ENCODE data around the gene WDFY2.
A peak's percentile ranks its signal among the peaks of the same experiment; 100 is the strongest.

WDFY2 gene

DNA sequence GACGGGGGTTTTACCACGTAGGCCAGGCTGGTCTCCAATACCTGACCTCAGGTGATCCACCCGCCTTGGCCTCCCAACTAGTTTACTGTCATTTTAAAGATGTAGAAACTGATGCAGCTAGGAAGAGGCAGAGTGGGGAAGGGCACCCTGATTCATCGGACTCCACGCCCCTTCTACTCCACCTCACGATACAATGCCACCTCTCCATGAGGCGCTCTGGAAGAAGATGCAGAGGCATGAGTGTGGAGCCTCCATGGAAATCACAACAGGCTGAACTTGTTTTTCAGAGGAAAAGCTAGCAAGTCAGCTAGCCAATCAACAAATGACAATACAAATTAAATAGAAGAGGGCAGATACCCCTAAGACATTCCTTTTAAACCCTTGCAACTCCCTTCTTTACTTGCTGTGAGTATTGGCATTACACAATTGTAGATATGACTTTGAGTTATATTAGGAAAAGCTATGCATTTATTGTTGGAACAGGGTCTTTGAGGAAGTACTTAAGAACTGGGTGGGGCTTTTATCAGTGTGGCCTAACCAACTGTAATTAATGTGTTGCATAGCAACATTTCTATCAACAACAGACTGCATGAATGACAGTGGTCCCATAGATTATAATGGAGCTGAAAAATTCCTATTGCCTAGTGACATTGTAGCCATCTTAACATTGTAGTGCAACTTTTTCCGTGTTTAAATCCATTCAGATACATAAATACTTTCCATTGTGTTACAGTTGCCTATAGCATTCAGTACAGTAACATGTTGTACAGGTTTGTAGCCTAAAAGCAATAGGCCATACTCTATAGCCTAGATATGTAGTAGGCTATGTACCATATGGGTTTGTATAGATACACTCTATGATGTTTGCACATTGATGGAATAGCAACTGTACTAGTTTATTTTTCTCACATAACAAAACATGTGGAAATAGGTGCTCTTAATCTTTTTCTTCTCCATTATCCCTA is 17.6 kb downstream of the WDFY2 start:
- no peak for DNase-seq (ENCODE audit: low read depth)

- no peak for DNase-seq (ENCODE audit: low read depth)
Observed at GRCh38 chr13:51603716-51604115, 19.5 kb downstream of the WDFY2 start.

DNA sequence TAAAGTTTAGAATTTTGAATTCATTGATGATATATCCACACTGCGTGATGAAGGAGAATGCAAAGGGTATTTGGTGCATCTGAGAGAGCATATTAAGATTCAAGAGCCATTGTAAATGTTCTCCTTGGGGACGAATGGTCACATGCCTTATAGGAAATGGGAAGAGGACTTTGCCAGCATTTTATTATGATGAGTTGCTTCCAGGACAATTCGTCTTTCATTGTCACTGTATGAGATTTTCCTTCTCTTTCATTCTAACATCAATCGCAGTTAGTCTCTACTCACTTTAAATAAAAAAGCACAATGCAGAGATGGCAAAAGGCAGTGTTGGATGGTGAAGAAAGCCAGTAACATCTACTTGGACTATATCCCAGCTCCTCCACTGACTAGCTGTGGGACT is 21.4 kb downstream of the WDFY2 start:
- DNase-seq (ENCODE audit: low read depth), result no peak

DNA sequence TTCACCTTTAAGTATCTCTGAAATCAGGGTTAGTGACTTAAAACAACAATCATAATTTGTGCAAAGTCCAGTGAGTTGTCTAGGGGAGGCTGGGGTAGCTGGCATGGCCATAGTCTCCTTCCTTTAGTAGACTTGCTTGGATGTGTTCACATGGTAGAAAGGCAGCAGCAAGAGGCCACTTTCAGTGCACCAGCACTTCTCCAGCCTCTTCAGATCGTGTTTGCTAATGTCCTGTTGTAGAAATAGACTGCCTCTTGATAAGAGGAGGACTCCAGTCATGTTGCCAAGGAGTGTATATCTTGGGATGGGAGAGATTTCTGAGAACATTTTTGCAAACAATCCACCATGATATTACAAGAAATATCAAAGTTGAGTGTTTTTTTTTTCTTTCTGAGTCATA is 22.9 kb downstream of the WDFY2 start:
- no peak for DNase-seq (ENCODE audit: low read depth)

DNA sequence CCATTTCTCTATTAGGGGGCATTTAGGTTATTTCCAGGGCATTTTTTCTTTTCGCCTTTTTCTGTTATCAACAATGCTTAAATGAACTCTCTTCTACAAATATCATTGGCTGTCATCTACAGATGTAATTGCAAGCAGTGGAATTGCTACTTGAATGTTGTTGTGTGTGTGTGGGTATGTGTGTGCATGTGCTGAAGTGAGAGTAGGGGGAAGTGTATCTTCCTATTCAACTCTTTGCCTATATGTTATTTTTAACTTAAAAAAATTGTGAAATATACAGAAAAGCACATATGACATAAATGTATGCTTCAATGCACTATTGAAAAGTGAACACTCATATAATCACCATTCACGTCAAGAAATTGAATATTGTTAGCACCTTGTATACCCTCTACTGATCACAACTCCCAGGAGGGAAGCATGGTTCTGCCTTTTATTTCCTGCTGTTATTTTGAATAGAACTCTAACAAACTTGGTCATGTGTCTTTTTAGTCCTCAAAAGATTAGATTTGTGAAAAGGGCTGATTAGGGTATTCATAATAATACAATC is 24.7 kb downstream of the WDFY2 start:
- no peak for DNase-seq (ENCODE audit: low read depth)

DNA sequence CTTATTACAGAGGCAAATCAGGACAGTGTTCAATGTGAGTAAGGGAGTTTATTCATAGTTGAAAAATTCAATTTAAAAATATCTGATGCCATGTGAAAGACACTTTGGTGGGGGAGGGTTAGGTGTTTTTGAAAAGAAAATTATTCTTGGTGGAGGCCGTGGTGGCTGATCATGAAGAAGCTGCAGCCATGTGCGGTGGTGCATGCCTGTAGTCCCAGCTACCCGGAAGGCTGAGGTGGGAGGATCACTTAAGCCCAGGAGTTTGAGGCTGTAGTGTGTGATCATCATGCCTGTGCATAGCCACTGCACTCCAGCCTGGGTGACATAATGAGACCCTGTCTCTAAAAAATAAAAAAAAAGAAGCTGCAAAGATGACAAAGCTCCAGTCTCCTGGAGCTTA is 28.6 kb downstream of the WDFY2 start:
- DNase-seq (ENCODE audit: low read depth), result no peak

DNA sequence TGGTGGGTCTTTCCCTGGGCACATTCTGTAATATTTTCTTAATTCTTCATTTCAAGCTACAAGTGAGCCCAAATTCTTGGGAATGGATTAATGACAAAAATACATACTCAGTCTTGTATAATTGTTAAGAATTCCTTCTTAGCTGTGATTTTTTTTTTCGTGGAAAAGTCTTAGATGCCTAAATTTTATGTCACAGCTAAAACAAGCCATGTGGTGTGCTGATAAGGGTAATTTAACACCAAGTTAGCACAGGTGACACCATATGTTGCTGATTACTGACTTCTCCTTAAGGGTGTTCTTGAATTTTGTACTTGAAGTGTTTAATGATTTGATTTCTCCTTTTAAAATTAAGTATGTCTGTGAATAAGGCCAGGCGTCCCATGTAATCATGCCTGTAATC is 29.3 kb downstream of the WDFY2 start:
- no peak for DNase-seq (ENCODE audit: low read depth)

DNA sequence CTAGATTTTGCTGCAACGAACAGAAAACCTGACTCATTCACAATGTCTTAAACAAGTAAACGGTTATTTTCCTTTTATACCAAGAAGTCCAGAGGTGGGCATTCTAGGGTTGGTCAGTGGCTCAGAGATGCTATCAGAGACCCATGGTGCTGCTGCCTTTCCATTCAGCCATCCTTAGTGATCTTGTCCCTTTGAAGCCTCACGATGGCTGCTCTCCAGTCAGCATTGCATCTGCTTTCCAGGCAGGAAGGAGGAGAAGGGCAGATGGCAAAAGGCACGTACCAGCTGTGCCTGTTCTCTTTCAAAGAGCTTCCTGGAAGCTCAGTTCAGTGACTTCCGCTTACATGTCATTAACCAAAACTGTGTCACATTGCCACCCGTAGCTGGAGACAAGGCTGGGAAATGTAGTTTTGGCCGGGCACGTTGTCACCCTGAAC is 30.1 kb downstream of the WDFY2 start:
- peak; percentile 4 for DNase-seq (ENCODE audit: low read depth)

DNA sequence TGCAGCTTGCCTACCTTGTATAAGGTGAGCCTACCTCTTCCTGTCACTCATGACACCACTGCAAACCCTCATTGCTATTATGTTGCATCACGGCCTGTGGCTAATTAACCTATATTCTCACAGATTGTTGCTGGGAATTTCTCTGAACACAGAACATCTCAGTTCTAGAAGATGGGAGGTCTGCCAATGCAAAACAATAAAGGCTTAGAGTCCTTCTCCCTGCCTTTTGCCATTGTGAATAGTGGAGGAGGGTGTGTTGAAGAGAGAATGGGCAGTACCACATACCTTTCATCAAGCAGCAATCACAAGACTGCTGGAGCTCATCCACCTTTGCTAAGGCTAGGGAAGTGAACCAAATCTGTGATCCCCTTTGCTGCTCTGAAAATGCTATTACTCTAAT is 34.4 kb downstream of the WDFY2 start:
- DNase-seq (ENCODE audit: low read depth), result no peak

GRCh38 chr13:51619614-51620013 is 35.4 kb downstream of the WDFY2 start:
- DNase-seq (ENCODE audit: low read depth), result no peak

- DNase-seq (ENCODE audit: low read depth), result no peak
Observed at GRCh38 chr13:51620165-51620983, 36.1 kb downstream of the WDFY2 start.

DNA sequence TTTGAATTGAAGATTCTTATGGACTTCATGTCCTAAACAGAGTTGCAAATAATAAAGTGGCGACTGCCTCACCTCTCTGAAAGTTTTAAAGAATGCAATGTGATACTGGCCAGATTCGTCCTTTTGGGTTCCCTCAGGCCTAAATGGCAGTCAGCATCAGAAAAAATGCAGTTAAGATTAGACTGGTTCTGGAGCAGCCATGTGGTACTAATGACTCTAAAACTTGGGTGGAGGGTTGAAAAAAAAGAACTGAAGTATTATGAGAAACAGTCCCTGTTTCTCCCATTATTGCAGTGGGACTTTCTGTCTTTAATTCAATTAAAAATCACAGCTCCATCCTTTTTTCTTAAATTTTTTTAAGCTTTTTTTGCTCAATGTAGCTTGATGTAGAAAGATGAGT is 37.3 kb downstream of the WDFY2 start:
- no peak for DNase-seq (ENCODE audit: low read depth)

DNA sequence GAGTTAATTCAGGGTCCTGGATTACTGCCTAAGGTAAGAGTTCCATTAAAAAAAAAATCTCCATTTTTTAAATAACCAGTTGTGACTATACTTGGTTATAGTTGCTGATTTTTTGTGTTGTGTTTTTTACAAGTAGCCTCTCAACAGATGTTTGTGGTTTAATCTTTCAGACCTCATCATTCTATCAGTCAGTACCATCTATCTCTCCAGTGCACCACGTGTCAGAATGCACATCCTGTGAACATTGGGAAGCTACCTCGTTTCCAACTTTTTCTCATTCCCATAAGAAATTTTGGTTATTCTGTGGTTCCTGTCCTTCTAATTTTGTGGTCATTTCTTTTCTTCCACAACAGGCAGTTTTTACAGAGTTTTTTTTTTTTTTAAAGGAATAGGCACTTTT is 39.2 kb downstream of the WDFY2 start:
- no peak for DNase-seq (ENCODE audit: low read depth)

GRCh38 chr13:51624207-51624606 is 39.9 kb downstream of the WDFY2 start:
- no peak for DNase-seq (ENCODE audit: low read depth)

DNA sequence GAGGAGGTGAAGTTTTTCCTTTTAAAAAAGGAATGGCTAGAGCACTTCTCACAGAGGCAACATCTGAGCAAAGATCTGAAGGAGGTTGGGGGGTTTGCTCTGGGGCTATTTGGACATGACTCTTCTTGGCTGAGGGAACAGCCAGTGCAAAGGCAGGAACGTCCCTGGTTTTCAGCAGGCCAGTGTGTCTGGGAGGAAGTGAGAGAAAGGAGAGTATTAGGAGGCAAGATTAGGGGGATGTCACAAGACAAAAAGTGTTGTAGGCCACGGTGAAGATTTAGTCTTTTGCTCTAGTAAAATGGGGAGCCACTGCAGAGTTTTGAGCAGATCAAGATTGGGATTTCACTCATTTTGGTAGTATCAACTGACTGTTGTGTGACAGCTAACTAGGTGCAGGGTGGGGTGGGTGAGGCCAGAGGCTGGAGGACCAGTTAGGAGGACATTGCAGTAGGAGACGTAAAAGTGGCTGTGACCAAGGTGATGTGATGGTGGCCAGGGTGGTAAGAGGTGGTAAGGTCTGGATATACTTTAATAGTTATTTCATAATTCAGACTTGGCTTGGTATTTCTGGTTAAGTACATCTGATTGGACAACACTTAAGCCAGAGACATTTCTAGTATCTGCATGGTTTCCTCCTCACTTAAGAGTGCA is 40.6 kb downstream of the WDFY2 start:
- no peak for DNase-seq (ENCODE audit: low read depth)

GRCh38 chr13:51625555-51626345 is 41.5 kb downstream of the WDFY2 start:
- DNase-seq (ENCODE audit: low read depth), result no peak

DNA sequence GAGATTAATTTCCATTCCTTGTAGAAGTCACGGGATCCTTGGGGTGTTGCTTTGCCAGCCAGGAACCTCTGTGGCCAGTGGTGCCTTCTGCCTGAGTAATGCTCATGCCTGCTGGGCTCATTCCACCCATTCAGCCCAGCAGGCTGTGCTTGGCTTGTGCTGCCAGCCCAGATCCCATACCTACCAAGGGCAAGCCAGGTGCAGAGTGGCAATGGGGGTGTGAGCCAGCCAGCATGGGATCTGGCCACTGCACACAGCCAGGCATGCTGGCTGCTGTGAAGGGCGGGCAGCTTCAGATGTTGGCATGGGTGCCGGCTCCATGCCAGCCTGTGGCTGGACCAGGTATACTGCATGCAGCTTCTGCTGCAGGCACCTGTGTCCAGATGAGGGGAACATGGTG is 42.5 kb downstream of the WDFY2 start:
- DNase-seq (ENCODE audit: low read depth), result no peak

GRCh38 chr13:51628059-51628852 is 44.0 kb downstream of the WDFY2 start:
- no peak for DNase-seq (ENCODE audit: low read depth)

GRCh38 chr13:51629491-51630287 is 45.4 kb downstream of the WDFY2 start:
- DNase-seq (ENCODE audit: low read depth), result no peak

DNA sequence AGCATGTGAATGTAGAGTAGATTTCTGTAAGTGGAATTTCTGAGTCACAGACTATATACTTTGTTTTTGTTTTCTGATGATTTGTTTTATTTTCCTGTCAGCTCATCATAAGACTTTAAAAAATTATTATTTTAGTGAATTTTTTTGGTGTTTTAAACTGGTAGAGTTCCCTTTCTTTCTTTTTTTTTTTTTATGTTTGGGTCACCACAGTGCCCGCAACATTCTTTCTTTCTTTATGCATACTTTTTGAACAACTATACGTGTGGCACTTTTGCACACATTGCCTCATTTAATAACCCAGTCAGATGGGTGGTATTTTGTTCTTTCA is 46.0 kb downstream of the WDFY2 start:
- DNase-seq (ENCODE audit: low read depth), result no peak
